HepG2 (cell line): ENCODE data around the gene CIITA. TPM values are rescaled to one million over a fixed set of nuclear protein-coding genes. Genes with fewer than 3 reads are reported as not detected.
A peak's percentile ranks its signal among the peaks of the same experiment; 100 is the strongest.
"Not testable (repeated sequence)": the region's sequence is repeated elsewhere in the genome, so short reads cannot be mapped to it uniquely, and the experiment has no call there.

Experiments used
- ATAC-seq: fragments of 200-7000 bp; cut with Tn5 transposase; 3 replicates; pipeline ENCODE4 v1.9.1; 2020; ENCODE audit warnings: mild to moderate bottlenecking, moderate library complexity
- BruUV-seq: library from RNA; stranded (reverse); fragments of 400-500 nt; replicated peaks from 2 replicates; lab custom pipeline; 2021; lab: Mats Ljungman, UMichigan
- CTCF ChIA-PET: fragments of 300-600 bp; formaldehyde crosslinking; extraction: SDS; loops from one replicate; lab custom pipeline; 2021; ENCODE audit warnings: low total read pairs, inconsistent platforms, low intra/inter-chr PET ratio; lab: Yijun Ruan, JAX
- POLR2A ChIA-PET: fragments of 350-600 bp; sonication (Branson Sonifier 250); formaldehyde crosslinking; loops from one replicate; lab custom pipeline; 2020; ENCODE audit warnings: antibody characterized with exemption, inconsistent platforms; lab: Yijun Ruan, JAX
- DNase-seq: peaks from one replicate; pipeline ENCODE4 v3.0.0-alpha.2; 2015; ENCODE audit warnings: low spot score
- FAIRE-seq: peaks from 3 replicates; lab custom pipeline; 2011; peaks lifted over from hg19 to GRCh38; lab: Jason Lieb, UNC
- H2AFZ ChIP-seq: one replicate; pipeline ENCODE4 v1.6.1; 2011; ENCODE audit warnings: low read length, inconsistent platforms
- H3K27ac ChIP-seq: fragments of 300-600 bp; 3 replicates; pipeline ENCODE4 v1.8.0; 2011; ENCODE audit warnings: mixed run types, mild to moderate bottlenecking, mixed read lengths, low read length, inconsistent platforms; ENCODE audit not compliant: insufficient read depth; ENCODE audit errors: extremely low read length
- H3K27me3 ChIP-seq, 2 experiments: fragments of 200-600 bp in 1 of 2; 2 replicates in 1 of 2; 3 replicates in 1 of 2; pipeline versions ENCODE4 v1.6.0 to v1.8.0; 2011; ENCODE audit warnings: low read length in 2 of 2, mild to moderate bottlenecking in 2 of 2, moderate library complexity in 2 of 2, inconsistent platforms in 1 of 2; ENCODE audit not compliant: insufficient read depth in 2 of 2, control insufficient read depth in 1 of 2
- H3K36me3 ChIP-seq, 2 experiments: fragments of 200-600 bp in 1 of 2; replicated peaks in 1 of 2; 2 replicates in 1 of 2; 3 replicates in 1 of 2; pipeline versions ENCODE4 v1.5.1 to v1.8.0; 2011; ENCODE audit warnings: low read length in 2 of 2, inconsistent platforms in 1 of 2; ENCODE audit not compliant: insufficient read depth in 2 of 2, control insufficient read depth in 1 of 2
- H3K4me1 ChIP-seq: 2 replicates; pipeline ENCODE4 v1.5.1; 2012; ENCODE audit warnings: low read length, inconsistent platforms; ENCODE audit not compliant: insufficient read depth
- H3K4me2 ChIP-seq: 2 replicates; pipeline ENCODE4 v1.6.0; 2011; ENCODE audit warnings: low read depth, low read length, inconsistent platforms
- H3K4me3 ChIP-seq, 3 experiments: fragments of 200-600 bp in 1 of 3; sonication (generic), shearing (Covaris generic) in 1 of 3; replicated peaks in 1 of 3; 2 replicates each; pipeline ENCODE4 v1.5.1; 2011 to 2016; ENCODE audit warnings: low read length in 3 of 3, inconsistent platforms in 2 of 3, low read depth in 2 of 3, mild to moderate bottlenecking in 2 of 3, control low read depth in 1 of 3, mixed read lengths in 1 of 3; ENCODE audit not compliant: insufficient read depth in 1 of 3
- H3K79me2 ChIP-seq: one replicate; pipeline ENCODE4 v1.6.1; 2011; ENCODE audit warnings: low read length, inconsistent platforms; ENCODE audit not compliant: insufficient read depth
- H3K9ac ChIP-seq: 2 replicates; pipeline ENCODE4 v1.6.0; 2011; ENCODE audit warnings: mild to moderate bottlenecking, low read depth, low read length, inconsistent platforms; ENCODE audit not compliant: insufficient read depth
- H3K9me3 ChIP-seq: 2 replicates; pipeline ENCODE4 v1.5.1; 2012; ENCODE audit warnings: mild to moderate bottlenecking, low read length
- H4K20me1 ChIP-seq: 2 replicates; pipeline ENCODE4 v1.6.0; 2011; ENCODE audit warnings: inconsistent platforms, mild to moderate bottlenecking, low read length, moderate library complexity; ENCODE audit not compliant: insufficient read depth
- MAFF ChIP-seq: IDR thresholded peaks from 2 replicates; pipeline ENCODE4 v1.6.1; 2011; ENCODE audit warnings: low read depth, low read length, improper control_type of control experiment
- MAFK ChIP-seq, 2 experiments: IDR thresholded peaks in 1 of 2; conservative IDR thresholded peaks in 1 of 2; 2 replicates each; pipeline ENCODE4 v1.6.1; 2011; ENCODE audit warnings: improper control_type of control experiment in 2 of 2, low read length in 2 of 2
- NFATC3 ChIP-seq: sonication (generic); formaldehyde crosslinking; IDR thresholded peaks from 2 replicates; pipeline ENCODE4 v1.5.1; 2020; ENCODE audit warnings: mild to moderate bottlenecking, missing genetic modification reagents
- NFE2L2 ChIP-seq: fragments of 150-350 bp; IDR thresholded peaks from 2 replicates; pipeline ENCODE4 v1.6.1; 2014; ENCODE audit warnings: low read length
- REPIN1 ChIP-seq: sonication (generic); formaldehyde crosslinking; IDR thresholded peaks from 2 replicates; pipeline ENCODE4 v1.8.0; 2022; ENCODE audit warnings: missing genetic modification reagents, low read depth, mild to moderate bottlenecking, borderline replicate concordance
- SMYD3 ChIP-seq: sonication (generic); formaldehyde crosslinking; IDR thresholded peaks from 2 replicates; pipeline ENCODE4 v1.8.1; 2023; ENCODE audit warnings: mild to moderate bottlenecking, missing genetic modification reagents
- ZNF629 ChIP-seq: sonication (generic); formaldehyde crosslinking; conservative IDR thresholded peaks from 2 replicates; pipeline ENCODE4 v1.5.0; 2020; ENCODE audit warnings: missing genetic modification reagents
- ZNF800 ChIP-seq: sonication (generic); formaldehyde crosslinking; IDR thresholded peaks from 2 replicates; pipeline ENCODE4 v1.4.0; 2020; ENCODE audit warnings: missing genetic modification reagents
- WGBS: methylation state at CpG from one replicate; pipeline ENCODE4 v1.1.6; 2017; ENCODE audit warnings: low lambda C conversion rate; 5-methylcytosine and 5-hydroxymethylcytosine counted together
- in situ Hi-C: cut with HindIII; loops from 2 replicates; pipeline ENCODE4 v1.10.0; 2017; ENCODE audit warnings: low pct_unique_long_range_greater_than_20kb; ENCODE audit not compliant: extremely low pct_ligation_motif_present
- intact Hi-C: fragments of 100-400 bp; cut with micrococcal nuclease; formaldehyde crosslinking; loops from one replicate; pipeline ENCODE4 v1.10.0; 2022; ENCODE audit not compliant: unreplicated experiment
- polyA plus RNA-seq, 8 experiments: library from polyadenylated mRNA; depleted of rRNA in 3 of 8; stranded (reverse) in 7 of 8; unstranded in 1 of 8; fragments of >200 nt; fragmentation: Illumina TruSeq in 4 of 8; extraction: Trizol in 4 of 8; gene quantifications; 2 replicates each; pipeline versions ENCODE4 v1.2.1 to v1.2.3, GENCODE V29; 2011 to 2016; ENCODE audit warnings: low read depth in 4 of 8, missing spikeins in 1 of 8, mixed read lengths in 1 of 8; ENCODE audit not compliant: insufficient read depth in 1 of 8
- total RNA-seq, 5 experiments: library from RNA; depleted of rRNA; stranded (reverse); fragments of >200 nt; fragmentation: Illumina TruSeq; extraction: Trizol; gene quantifications; 2 replicates each; pipeline ENCODE4 v1.2.3, GENCODE V29; 2016; ENCODE audit warnings: low read depth in 1 of 5

CIITA gene
- total and polyA plus RNA-seq, 2 of the 13 experiments (the other 11 are each of a cell fraction or from before 2014, with no cell fraction given) = 0.08 to 0.09 TPM

GRCh38 chr16:10926867-10927266 lies 49.9 kb downstream of the CIITA start:
- CTCF ChIA-PET = no interaction called here
- 99% methylated on average over 5 of the region's 5 CpGs for WGBS
- in situ Hi-C loops (no loop called here), intact Hi-C loops (no loop called here)
- Histone ChIP-seq H3K4me2 (no peak overlapping the region), H3K9ac (no peak overlapping the region), H3K4me1 (peaks cover 28% of the 10 kb centered on the region), H2AFZ (no peak overlapping the region), H3K27me3 (no peaks in the 10 kb centered on the region), H4K20me1 (no peaks in the 10 kb centered on the region), H3K79me2 (no peaks in the 10 kb centered on the region), H3K27ac (no peak overlapping the region), H3K36me3 (peaks cover 19 to 49% of the 10 kb centered on the region in 2 experiments), H3K9me3 (no peaks in the 10 kb centered on the region), H3K4me3 (no peak overlapping the region)
- TF ChIP-seq ZNF629 (peak; percentile 85), ZNF800 (CRISPR knock-in tag) (no peak), SMYD3 (no peak)
- FAIRE-seq (no peak), DNase-seq (no peak), ATAC-seq (no peak)
- POLR2A ChIA-PET = interaction anchor here (1.2 to 1.5 kb wide), 3 partner anchors 14 to 18 kb away, joined by 3 to 6 read pairs (median 4); partner anchors contain the start of gene DEXI
- no TSS peak for BruUV-seq

- FAIRE-seq = no peak
Measured at GRCh38 chr16:10927497-10928112, 50.6 kb downstream of the CIITA start.

GRCh38 chr16:10929097-10929496 lies 52.1 kb downstream of the CIITA start:
- ATAC-seq, DNase-seq, H3K4me2 ChIP-seq, H3K79me2 ChIP-seq, H3K9me3 ChIP-seq, intact Hi-C loops, in situ Hi-C loops, FAIRE-seq, BruUV-seq, H2AFZ ChIP-seq, H3K4me1 ChIP-seq, H3K4me3 ChIP-seq, H4K20me1 ChIP-seq, POLR2A ChIA-PET, H3K9ac ChIP-seq, H3K27me3 ChIP-seq, CTCF ChIA-PET, H3K27ac ChIP-seq: not testable (repeated sequence)
- peaks cover 26 to 68% of the 10 kb centered on the region in 2 experiments for H3K36me3 ChIP-seq
- 95% methylated on average over 12 of the region's 12 CpGs for WGBS

More at GRCh38 chr16:10927497-10928112, 50.6 kb downstream of the CIITA start:
- Histone ChIP-seq H4K20me1 (0 out of 2 replicates have a peak, but pooled peaks cover 3% of the 10 kb centered on the region), H3K36me3 (peaks cover 22 to 53% of the 10 kb centered on the region in 2 experiments), H3K4me3 (no peak overlapping the region), H3K27me3 (no peaks in the 10 kb centered on the region), H3K4me1 (peaks cover 21% of the 10 kb centered on the region), H3K9ac (no peak overlapping the region), H3K27ac (no peak overlapping the region), H3K79me2 (no peaks in the 10 kb centered on the region), H2AFZ (no peak overlapping the region), H3K4me2 (no peak overlapping the region), H3K9me3 (no peaks in the 10 kb centered on the region)
- BruUV-seq = TSS peak; percentile 9
- ATAC-seq (no peak), DNase-seq (no peak)
- 94% methylated on average over 11 of the region's 11 CpGs for WGBS
- intact Hi-C loops = no loop called here
- ChIA-PET CTCF (no interaction called here), POLR2A (interaction anchor here (1.2 kb wide), 1 partner anchor 15 kb away, joined by 6 read pairs; the partner anchor contains the start of gene DEXI)
- in situ Hi-C loops = no loop called here
- peak; percentile 14 to 21; a peak in 2 of 4 replicates for TF ChIP-seq MAFK (conservative IDR thresholded peaks at IDR 0.05 in 1 of 2, IDR thresholded peaks at IDR 0.05 in 1 of 2; ENCODE audit: low read length in 2 of 2)
- TF ChIP-seq NFATC3 (CRISPR knock-in tag) = no peak
- TF ChIP-seq NFE2L2 = peak; percentile 59
- TF ChIP-seq REPIN1 (CRISPR knock-in tag) = no peak
- TF ChIP-seq MAFF = 0 out of 2 replicates have a peak, but pooled peaks have one; percentile 15
